ENCODE results near the gene FOXP4. TPM values are rescaled to one million over a fixed set of nuclear protein-coding genes. Genes with fewer than 3 reads are reported as not detected.

FOXP4 gene
- total and polyA plus RNA-seq, 2 of the 13 experiments (the other 11 are each of a cell fraction or from before 2014, with no cell fraction given) = 11.0 to 12.4 TPM

GRCh38 chr6:41546866-41547798 is 951 bp downstream of the FOXP4 start (continued):
- TF ChIP-seq, protein P1, sequence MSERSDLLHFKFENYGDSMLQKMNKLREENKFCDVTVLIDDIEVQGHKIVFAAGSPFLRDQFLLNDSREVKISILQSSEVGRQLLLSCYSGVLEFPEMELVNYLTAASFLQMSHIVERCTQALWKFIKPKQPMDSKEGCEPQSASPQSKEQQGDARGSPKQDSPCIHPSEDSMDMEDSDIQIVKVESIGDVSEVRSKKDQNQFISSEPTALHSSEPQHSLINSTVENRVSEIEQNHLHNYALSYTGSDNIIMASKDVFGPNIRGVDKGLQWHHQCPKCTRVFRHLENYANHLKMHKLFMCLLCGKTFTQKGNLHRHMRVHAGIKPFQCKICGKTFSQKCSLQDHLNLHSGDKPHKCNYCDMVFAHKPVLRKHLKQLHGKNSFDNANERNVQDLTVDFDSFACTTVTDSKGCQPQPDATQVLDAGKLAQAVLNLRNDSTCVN (CRISPR knock-in tag; IDR thresholded peaks at IDR 0.05; ENCODE audit: borderline replicate concordance) = no peak
- TF ChIP-seq ZNF101 (CRISPR knock-in tag; IDR thresholded peaks at IDR 0.05; ENCODE audit: borderline replicate concordance, low read depth) (no peak), ZFP36L1 (CRISPR knock-in tag; IDR thresholded peaks at IDR 0.05) (no peak), HDAC2 (CRISPR knock-in tag; IDR thresholded peaks at IDR 0.05) (no peak), ZNF446 (CRISPR knock-in tag; IDR thresholded peaks at IDR 0.05) (peak; percentile 35; the same call in 1 of the 2 replicates), ZNF501 (CRISPR knock-in tag; IDR thresholded peaks at IDR 0.05) (0 out of 2 replicates have a peak, but pooled peaks have one; percentile 6), ZNF264 (CRISPR knock-in tag; IDR thresholded peaks at IDR 0.05) (no peak), MTF1 (CRISPR knock-in tag; IDR thresholded peaks at IDR 0.05) (no peak), RBFOX2 (IDR thresholded peaks at IDR 0.05; ENCODE audit: low read depth, low read length) (peak; percentile 84), THAP7 (CRISPR knock-in tag; IDR thresholded peaks at IDR 0.05) (0 out of 2 replicates have a peak, but pooled peaks have one; percentile 56), ATF7 (IDR thresholded peaks at IDR 0.05) (no peak), ATF7 (CRISPR knock-in tag; IDR thresholded peaks at IDR 0.05) (no peak), SIN3A (IDR thresholded peaks at IDR 0.05; ENCODE audit: borderline replicate concordance, low read depth, low read length) (peak; percentile 62; the same call in 1 of the 2 replicates), ZNF567 (CRISPR knock-in tag; IDR thresholded peaks at IDR 0.05; ENCODE audit: borderline replicate concordance) (no peak), SP140L (CRISPR knock-in tag; IDR thresholded peaks at IDR 0.05; ENCODE audit: borderline replicate concordance) (no peak), SP4 (CRISPR knock-in tag; IDR thresholded peaks at IDR 0.05) (0 out of 2 replicates have a peak, but pooled peaks have one; percentile 14), ZNF772 (CRISPR knock-in tag; IDR thresholded peaks at IDR 0.05) (peak; percentile 18; the same call in 1 of the 2 replicates), MAZ (IDR thresholded peaks at IDR 0.05; ENCODE audit: borderline replicate concordance, low read depth, low read length) (no peak), MAZ (CRISPR knock-in tag; IDR thresholded peaks at IDR 0.05; ENCODE audit: low read depth) (peak; percentile 57), ZNF589 (CRISPR knock-in tag; conservative IDR thresholded peaks at IDR 0.05) (no peak), EP300 (IDR thresholded peaks at IDR 0.05; ENCODE audit: low read depth in 2 of 2, low read length in 2 of 2) (0 out of 4 replicates have a peak, but pooled peaks of 1 of the 2 experiments have one; percentile 5), EP300 (CRISPR knock-in tag; IDR thresholded peaks at IDR 0.05; ENCODE audit: borderline replicate concordance) (no peak)
- TF ChIP-seq, protein P2, sequence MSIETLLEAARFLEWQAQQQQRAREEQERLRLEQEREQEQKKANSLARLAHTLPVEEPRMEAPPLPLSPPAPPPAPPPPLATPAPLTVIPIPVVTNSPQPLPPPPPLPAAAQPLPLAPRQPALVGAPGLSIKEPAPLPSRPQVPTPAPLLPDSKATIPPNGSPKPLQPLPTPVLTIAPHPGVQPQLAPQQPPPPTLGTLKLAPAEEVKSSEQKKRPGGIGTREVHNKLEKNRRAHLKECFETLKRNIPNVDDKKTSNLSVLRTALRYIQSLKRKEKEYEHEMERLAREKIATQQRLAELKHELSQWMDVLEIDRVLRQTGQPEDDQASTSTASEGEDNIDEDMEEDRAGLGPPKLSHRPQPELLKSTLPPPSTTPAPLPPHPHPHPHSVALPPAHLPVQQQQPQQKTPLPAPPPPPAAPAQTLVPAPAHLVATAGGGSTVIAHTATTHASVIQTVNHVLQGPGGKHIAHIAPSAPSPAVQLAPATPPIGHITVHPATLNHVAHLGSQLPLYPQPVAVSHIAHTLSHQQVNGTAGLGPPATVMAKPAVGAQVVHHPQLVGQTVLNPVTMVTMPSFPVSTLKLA (IDR thresholded peaks at IDR 0.05) = no peak

Measured in HepG2 (cell line).